T-helper 2 cell treated with Interferon-gamma antibody and Interleukin-4, amounts not matched to agents 100 ng/mL and 5 ng/mL, for 36 hours (primary cell): Measurements from ENCODE around the gene ZNF8. TPM values are rescaled to one million over a fixed set of nuclear protein-coding genes. Genes with fewer than 3 reads are reported as not detected.
"Not testable (repeated sequence)": the region's sequence is repeated elsewhere in the genome, so short reads cannot be mapped to it uniquely, and the experiment has no call there.

ENCODE experiments used
- intact Hi-C: fragments of 100-400 bp; cut with micrococcal nuclease; formaldehyde crosslinking; loops from one replicate; pipeline ENCODE4 v1.15.1; 2023
- total RNA-seq: library from RNA; stranded (reverse); gene quantifications from 2 replicates; pipeline ENCODE4 v1.2.3, GENCODE V29; 2022

The ZNF8 gene
- total RNA-seq: 4.8 and 4.9 TPM in 2 replicates

DNA sequence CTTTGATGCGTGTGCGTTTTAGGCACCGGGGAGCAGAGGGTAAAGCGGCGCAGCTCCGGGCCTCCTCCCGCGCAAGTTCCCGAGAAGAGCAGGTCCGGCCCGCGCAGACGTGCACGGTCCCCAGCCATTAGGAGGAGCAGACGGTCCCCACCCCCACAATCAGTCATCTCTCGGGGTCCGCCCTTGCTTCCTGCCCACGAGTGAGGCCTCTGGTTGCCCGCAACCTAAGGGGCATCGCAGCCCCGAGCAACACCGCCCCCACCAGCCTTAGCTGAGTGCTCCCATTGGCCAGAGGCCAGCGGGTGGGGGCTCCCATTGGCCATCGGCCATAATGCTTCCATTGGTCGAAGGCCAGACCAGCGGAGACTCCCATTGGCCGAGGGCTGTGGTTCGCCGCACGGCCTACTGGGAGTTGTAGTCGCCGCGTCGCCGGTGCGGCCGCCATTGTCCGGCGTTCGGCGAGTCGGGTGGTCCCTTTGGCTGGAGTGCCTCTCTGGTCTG lies at the start of gene ZNF8:
TSS of gene ZNF8 (plus strand) at position 415 of the 501 bp plus-strand sequence. CDS start 127 bp downstream, outside the sequence.
- intact Hi-C loops: loop anchor here (1.0 to 5.0 kb wide), 10 partner anchors 27 to 1964 kb away; partner anchors contain the start of genes ERVK3-1, ZNF132, ZNF274 and ZNF497

DNA sequence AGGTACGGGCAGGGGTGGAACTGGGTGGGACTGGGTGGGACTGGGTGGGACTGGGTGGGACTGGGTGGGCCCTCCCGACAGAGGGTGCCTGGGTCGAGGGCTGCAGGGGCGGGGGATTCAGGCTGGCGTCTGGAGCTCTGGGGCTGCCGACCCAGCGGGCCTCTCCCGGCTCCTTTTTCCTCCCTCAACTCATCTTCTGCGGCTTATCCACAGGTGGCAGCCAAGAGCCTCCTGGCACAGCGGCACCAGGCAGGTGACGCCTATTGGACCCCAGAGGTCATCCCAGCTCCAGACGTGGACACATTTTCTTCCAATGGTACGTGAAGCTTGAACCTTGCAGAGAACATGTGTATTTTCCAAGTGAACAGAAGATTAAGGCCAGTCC lies 49.5 kb upstream of the ZNF8 start:
- intact Hi-C loops: loop anchor here (2.0 kb wide), 1 partner anchor 50 kb away; the partner anchor contains the start of gene ZNF8

DNA sequence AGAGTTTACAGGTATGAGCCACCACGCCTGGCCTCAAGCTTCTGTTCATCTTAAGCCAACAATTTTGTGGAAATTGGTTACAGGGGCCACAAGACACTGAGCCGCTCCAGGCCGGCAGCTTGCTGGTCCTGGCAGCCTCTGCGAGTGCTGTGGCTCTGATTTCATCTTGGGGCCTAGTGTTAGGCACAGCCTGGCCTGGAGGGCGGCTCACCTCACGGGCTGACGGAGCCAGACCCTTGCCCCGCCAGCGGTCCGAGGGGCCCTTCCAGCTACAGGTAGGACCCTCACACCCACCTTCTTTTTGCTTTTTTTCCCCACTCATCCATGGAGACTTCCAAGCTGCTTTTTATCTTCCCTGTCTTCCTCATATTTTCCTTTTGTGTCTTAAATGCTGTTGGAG lies 41.4 kb upstream of the ZNF8 start:
- intact Hi-C loops: no loop called here

DNA sequence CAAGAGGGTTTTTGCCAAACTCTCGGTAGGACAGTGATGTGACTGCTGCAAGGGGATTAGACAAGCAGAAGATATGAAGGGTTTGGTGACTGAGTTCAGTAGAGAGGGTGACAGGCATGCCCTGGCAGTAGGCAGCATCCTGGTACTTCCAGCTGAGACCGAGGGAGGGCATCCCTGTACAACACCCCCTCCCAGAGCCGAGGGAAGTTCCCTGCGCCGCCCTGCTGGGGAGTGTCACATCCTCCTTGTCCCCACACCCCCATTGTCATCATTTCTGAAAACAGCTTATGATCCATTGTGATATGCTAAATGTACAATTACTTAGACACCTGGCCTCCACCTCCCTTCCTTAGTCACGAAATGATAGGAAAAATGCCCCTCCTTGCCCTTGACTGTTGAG lies 35.4 kb upstream of the ZNF8 start:
- intact Hi-C loops: no loop called here

DNA sequence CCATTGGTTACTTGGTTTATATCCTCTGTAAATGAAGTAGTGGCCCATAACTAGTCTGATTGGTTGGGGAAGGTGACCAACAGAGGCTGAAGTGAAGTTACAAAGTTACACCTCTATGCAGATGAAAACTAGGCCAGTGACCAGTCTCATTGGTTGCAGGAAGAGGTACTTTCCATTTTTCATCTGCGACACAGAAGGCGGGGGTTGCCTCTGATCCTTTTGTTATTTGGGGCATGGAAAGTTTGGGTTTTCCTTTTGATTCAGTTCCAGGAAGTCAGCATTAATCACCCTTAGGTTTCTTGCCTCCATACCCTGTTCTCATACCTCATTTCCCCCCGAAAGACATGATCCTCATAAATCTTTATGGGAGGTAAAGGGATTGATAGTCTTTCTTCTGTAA lies 29.9 kb upstream of the ZNF8 start:
- intact Hi-C loops: no loop called here

DNA sequence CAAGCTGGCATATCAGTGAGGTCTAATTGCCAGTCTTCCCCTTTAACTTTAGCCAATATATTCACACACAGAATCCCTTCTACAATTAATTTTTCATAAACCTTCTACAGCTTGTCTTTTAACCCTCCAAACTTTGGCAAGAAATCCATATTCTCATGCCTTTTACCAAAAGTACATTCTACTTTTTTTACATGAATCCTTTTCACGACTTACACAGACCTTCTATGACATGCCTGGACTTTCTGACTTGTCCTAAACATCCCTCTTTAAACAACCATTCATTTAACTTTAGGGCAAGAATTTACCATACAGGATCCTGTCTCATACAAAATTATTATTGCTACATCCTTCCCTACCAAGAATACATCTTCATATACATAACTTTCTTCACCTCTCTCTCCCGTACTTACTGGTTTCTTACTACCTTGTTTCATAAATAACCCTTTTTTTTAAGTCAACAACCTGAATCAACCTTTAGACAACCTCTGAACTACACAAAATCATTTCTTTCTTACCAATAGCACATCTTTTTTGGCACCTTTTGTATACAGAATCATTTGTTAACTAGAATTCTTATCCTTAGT lies 26.6 kb upstream of the ZNF8 start:
- intact Hi-C loops: no loop called here

DNA sequence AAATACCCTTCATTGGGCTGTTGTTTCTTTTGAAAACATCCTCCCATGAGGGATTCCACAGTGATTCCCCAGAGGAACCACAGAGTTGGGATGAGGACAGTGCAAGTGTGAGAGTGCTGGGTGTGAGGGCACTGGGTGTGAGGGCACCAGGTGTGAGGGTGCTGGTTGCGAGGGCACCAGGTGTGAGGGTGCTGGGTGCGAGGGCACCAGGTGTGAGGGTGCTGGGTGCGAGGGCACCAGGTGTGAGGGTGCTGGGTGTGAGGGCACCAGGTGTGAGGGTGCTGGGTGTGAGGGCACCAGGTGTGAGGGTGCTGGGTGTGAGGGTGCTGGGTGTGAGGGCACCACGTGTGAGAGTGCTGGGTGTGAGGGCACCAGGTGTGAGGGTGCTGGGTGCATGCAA lies 20.5 kb upstream of the ZNF8 start:
- intact Hi-C loops: not testable (repeated sequence)

DNA sequence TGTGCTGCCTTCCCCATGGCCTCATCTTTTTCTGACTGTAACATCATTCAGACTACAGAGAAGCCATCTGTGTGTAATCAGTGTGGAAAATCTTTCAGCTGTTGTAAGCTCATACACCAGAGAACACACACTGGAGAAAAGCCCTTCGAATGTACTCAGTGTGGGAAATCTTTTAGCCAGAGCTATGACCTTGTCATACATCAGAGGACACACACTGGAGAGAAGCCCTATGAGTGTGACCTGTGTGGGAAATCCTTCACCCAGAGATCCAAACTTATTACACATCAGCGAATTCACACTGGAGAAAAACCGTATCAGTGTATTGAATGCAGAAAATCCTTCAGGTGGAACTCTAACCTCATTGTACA lies 17.2 kb upstream of the ZNF8 start:
- intact Hi-C loops: no loop called here

DNA sequence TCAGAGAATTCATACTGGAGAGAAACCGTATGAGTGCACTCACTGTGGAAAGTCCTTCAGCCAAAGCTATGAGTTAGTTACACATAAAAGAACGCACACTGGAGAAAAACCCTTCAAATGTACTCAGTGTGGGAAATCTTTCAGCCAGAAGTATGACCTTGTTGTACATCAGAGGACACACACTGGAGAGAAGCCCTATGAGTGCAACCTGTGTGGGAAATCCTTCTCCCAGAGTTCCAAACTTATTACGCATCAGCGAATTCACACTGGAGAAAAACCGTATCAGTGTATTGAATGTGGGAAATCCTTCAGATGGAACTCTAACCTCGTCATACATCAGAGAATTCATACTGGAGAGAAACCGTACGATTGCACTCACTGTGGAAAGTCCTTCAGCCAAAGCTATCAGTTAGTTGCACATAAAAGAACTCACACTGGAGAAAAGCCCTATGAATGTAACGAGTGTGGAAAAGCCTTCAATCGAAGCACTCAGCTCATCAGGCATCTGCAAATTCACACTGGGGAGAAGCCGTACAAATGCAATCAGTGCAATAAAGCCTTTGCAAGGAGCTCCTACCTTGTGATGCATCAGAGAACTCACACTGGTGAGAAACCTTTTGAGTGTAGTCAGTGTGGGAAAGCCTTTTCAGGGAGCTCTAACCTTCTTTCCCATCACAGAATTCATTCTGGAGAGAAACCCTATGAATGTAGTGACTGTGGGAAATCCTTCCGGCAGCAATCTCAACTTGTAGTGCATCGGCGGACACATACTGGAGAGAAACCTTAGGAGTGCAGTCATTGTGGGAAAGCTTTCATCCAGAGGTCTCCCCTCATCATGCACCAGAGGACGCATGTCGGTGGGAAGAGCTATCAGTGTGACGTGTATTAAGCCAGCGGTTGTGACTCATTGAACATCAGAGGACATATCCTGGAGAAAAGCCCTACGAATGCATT lies 16.5 kb upstream of the ZNF8 start:
- intact Hi-C loops: no loop called here

DNA sequence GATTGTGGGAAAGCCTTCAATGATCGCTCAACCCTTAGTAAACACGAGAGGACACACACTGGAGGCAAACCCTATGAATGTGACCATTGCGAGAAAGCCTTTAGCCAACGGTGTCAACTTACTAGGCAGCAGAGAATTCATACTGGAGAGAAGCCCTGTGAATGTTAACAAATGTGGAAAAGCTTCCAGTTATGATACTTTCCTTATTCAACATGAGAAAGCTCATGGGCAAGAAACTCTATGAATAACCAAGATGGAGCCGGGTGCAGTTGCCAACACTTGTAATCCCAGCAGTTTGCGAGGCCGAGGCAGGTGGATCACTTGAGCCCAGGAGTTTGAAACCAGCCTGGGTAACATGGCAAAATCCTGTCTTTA lies 15.8 kb upstream of the ZNF8 start:
- intact Hi-C loops: no loop called here

DNA sequence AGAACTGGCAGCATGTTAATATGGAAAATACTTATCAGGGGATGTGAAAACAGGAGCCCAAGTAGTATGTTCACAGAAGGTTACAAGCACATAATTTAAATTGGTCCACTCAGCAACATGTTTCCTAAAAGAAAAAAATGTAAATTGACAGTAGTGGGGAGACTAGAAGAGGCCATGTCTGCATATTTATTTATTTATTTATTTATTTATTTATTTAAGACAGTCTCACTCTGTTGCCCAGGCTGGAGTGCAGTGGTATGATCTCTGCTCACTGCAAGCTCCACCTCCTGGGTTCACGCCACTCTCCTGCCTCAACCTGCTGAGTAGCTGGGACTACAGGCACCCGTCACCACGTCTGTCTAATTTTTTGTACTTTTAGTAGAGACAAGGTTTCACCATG lies 13.7 kb upstream of the ZNF8 start:
- intact Hi-C loops: no loop called here

DNA sequence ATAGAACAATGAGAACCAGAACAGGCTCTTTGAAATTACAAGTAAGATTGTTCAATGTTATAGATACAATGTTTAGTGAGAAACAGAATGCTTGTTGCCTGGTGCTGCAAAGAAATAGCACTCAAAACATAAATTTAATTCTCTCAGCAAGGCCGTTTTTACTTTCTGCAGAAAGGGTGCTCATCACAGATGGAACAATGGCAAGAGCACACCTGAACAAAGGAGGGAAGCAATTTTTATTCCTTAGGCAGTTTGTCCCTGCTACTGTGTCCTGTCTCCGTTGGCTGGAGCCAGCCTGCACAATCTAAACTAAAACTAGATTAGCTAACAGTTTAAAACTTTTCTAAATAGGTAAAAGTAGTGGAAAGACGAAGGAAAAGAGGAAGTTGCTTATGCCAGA lies 10.4 kb upstream of the ZNF8 start:
- intact Hi-C loops: no loop called here

DNA sequence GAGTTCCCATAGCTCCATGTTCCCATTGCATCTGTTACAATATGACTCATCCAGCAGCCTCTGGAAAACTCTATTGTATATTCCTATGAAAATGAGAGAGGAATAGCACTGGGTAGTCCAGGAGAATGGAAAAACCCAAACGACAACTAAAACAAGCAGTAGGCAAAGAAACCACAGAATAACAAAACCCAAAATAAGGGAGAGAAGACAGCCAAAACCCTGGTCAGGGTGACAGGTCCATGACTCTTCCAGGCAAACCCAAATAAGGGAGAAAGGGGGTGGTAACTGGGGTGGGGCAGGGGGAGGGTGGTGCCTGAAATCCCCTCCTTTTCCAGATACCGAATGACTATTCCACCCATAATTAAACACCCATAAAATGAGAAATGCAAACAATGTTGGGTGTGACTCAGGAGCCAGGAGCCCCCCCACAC lies 4.0 kb upstream of the ZNF8 start:
- intact Hi-C loops: loop anchor here (5.0 kb wide), 1 partner anchor 73 kb away; no protein-coding TSS in a partner anchor

DNA sequence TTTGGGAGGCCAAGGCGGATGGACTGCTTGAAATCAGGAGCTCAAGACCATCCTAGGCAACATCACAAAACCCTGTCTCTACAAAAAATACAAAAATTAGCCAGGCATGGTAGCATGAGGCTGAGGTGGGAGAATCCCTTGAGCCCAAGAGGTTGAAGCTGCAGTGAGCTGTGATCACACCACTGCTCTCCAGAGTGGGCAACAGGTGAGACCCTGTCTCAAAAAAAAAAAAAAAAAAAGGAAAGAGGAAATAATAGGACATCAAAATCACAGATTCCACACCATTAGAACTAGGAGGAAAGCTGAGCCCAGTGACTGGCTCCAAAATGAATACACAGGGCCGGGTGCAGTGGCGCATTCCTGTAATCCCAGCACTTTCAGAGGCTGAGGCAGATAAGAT lies 3.2 kb upstream of the ZNF8 start:
- intact Hi-C loops: loop anchor here (5.0 kb wide), 1 partner anchor 72 kb away; no protein-coding TSS in a partner anchor

DNA sequence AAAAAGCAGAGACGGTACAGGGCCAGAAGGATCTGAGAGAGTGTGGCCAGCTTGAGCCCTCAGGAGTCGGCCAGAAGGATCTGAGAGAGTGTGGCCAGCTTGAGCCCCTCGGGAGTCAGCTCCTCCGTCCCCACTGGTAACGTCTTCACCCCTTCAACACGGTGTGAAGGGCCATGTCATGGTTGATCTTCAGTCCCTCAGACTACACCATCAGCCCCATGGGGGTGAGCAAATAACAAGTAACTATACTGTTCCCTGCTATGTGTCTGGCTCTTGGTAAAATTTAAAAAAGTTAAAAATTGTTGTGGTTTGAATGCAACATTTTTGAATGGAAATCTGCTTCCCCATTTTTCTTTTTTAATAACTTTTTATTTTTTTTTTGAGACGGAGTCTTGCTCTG lies 1.6 kb upstream of the ZNF8 start:
- intact Hi-C loops: loop anchor here (5.0 kb wide), 1 partner anchor 70 kb away; no protein-coding TSS in a partner anchor

DNA sequence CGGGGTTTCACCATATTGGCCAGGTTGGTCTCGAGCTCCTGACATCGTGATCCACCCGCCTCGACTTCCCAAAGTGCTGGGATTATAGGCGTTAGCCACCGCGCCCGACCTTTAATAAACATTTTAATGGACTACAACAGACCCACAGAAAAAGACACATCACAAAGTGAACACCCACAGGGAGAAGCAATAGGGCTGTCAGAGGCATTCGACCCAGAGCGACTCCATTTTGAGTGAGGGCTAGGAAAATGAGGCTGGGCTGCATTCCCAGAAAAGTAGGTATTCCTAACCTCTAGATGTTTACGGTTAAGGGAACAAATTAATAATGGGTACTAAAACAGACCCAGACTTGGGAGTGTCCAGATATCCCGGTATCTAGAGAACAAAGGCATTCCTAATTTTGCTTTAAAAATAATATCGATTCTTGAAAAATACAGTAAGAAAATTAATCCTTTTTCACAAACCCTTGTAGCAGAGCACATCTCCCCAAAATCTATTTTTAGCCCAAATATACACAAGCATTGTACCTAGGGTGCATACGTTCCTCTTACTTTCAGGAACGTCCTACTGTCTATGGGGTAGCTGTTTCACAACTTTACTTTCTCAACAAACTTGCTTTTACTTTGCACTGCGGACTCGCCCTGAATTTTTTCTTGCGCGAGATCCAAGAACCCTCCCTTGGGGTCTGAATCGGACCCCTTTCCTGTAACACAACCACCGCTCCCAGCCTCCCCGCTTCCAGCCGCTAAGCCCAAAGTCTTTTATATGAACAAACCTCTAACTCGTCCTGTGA lies 811 bp upstream of the ZNF8 start:
- intact Hi-C loops: loop anchor here (1.0 to 5.0 kb wide), 10 partner anchors 27 to 1963 kb away; partner anchors contain the start of genes ERVK3-1, ZNF132, ZNF274 and ZNF497

DNA sequence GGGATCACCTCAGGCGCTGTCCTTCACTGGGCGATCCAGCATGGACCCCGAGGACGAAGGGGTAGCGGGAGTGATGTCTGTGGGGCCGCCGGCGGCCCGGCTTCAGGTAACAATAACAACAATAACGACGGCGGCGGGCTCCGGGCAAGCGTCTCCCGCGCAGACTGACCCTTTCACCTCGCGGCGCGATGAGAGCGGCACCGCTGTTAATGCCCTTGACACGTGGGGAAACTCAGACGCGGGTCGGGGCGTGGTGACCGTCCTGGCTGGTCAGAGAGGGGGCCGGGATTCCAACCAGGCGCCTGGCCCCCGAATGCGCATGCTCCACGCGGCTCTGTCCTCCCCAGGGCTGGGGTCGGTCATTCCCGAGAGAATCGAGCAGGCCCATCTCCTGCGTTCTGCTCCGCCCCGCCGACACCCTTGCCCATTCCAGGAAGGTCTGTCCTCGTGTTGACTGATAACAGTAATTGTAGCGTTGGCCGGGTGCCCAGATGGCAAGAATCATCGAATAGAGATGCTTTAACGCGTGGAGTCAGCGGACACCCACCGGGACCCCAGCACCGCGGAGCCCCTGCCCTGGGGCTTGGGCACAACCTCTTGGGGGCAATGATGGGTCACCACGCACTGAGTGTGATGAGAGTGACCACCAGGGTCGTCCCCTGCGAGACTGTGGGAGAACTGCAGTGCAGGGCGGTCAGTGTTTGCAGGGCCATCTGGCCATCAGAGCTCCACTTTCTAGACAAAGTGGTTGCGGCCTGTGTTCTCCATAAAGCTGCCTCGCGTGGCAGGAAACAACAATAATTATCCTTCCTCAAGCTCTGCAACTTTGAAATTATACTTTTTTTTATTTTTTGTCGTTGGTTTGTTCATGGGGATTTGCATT lies 528 bp downstream of the ZNF8 start:
- intact Hi-C loops: loop anchor here (2.0 to 5.0 kb wide), 3 partner anchors 50 to 1964 kb away; partner anchors contain the start of genes ZNF544 and ZSCAN5A

DNA sequence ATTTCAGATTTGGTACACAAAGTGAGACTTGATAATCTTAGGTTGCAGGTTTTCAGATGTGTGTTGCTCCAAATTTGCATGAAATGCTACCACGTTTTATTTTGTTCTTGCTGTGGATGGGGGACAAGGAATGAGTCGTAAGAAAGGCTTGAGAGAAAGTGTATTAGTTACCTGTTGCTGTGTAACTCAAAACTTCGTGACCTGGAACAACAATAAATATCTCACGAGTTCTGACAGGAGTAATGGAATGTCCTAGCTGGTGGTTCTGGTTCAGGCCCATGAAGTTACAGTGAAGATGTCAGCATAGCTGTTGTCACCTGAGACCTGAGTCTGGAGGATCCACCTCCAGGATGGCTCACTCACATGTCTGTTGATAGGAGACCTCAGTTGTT lies 1.2 kb downstream of the ZNF8 start:
- intact Hi-C loops: loop anchor here (2.0 to 5.0 kb wide), 3 partner anchors 51 to 1965 kb away; partner anchors contain the start of genes ZNF544 and ZSCAN5A

DNA sequence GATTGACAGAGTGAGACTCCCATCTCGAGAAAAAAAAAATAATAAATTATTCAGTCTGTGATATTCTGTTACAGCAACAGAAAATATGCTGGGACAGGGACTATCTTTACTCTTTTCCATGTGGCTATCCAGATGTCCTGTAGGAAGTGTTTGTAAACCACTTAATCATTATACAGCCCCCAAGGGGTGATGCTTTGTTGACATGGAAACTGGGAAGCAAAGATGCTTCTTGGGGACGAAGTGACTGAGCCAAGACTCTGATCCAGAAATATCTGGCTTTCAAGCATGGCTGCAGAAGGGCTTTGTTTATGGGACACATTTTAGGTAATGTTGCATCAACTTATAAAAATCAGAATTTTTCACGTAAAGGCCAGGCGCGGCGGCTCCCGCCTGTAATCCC lies 5.4 kb downstream of the ZNF8 start:
- intact Hi-C loops: no loop called here

DNA sequence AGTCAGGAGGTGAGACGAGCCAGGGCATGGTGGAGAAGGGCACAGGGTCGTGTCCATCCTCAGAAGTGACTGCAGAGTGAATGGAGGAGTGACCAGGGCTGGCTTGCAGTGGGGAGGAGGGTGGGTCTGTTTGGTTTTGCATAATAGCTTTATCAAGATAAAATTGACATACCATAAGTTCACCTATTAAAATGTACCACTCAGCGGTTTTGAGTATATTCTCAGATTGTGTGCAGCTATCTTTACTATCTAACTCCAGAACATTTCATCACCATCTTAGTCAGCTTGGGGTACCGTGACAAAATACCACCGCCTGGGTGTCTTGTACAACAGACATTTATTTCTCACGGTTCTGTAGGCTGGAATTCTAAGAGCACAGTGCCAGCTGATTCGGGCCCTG lies 13.2 kb downstream of the ZNF8 start:
- intact Hi-C loops: no loop called here
